Smooth muscle cell (in vitro differentiated cells): ENCODE measurements around the gene ADSS1. TPM values are rescaled to one million over a fixed set of nuclear protein-coding genes. Genes with fewer than 3 reads are reported as not detected.

Experiments
- DNase-seq: peaks from one replicate; lab custom pipeline; 2025; ENCODE audit not compliant: unreplicated experiment; lab: John Stamatoyannopoulos, UW
- H2AFZ ChIP-seq: fragments of 200-600 bp; sonication (generic); 2 replicates; pipeline ENCODE4 v1.6.0; 2016; ENCODE audit warnings: antibody characterized with exemption, low read depth, mild to moderate bottlenecking
- H3F3A ChIP-seq: fragments of 200-600 bp; sonication (generic); 2 replicates; pipeline ENCODE4 v1.6.0; 2017; ENCODE audit warnings: antibody characterized with exemption, low read depth
- H3K27ac ChIP-seq: fragments of 200-600 bp; sonication (generic); 2 replicates; pipeline ENCODE4 v1.5.1; 2016; ENCODE audit warnings: low read depth, mild to moderate bottlenecking
- H3K27me3 ChIP-seq: fragments of 200-600 bp; sonication (generic); 2 replicates; pipeline ENCODE4 v1.6.1; 2016; ENCODE audit warnings: low read depth, mild to moderate bottlenecking
- H3K36me3 ChIP-seq: fragments of 200-600 bp; sonication (generic); 2 replicates; pipeline ENCODE4 v1.5.1; 2016; ENCODE audit warnings: low read depth
- H3K4me1 ChIP-seq: fragments of 200-600 bp; sonication (generic); 2 replicates; pipeline ENCODE4 v1.5.1; 2016; ENCODE audit warnings: low read depth
- H3K4me2 ChIP-seq: fragments of 200-600 bp; sonication (generic); 2 replicates; pipeline ENCODE4 v1.6.0; 2016; ENCODE audit warnings: mild to moderate bottlenecking
- H3K4me3 ChIP-seq: fragments of 200-600 bp; sonication (generic); 2 replicates; pipeline ENCODE4 v1.5.1; 2016; ENCODE audit warnings: mild to moderate bottlenecking
- H3K79me2 ChIP-seq: fragments of 200-600 bp; sonication (generic); 2 replicates; pipeline ENCODE4 v1.6.0; 2016; ENCODE audit warnings: low read depth, mild to moderate bottlenecking
- H3K9ac ChIP-seq: fragments of 200-600 bp; sonication (generic); 2 replicates; pipeline ENCODE4 v1.6.0; 2016; ENCODE audit warnings: low read depth
- H3K9me3 ChIP-seq: fragments of 200-600 bp; sonication (generic); replicated peaks from 2 replicates; pipeline ENCODE4 v1.5.1; 2016; ENCODE audit warnings: low read depth
- H4K20me1 ChIP-seq: fragments of 200-600 bp; sonication (generic); 2 replicates; pipeline ENCODE4 v1.6.0; 2016; ENCODE audit warnings: low read depth
- WGBS: methylation state at CpG from one replicate; pipeline ENCODE4 v1.1.7; 2016; ENCODE audit warnings: low lambda C conversion rate; 5-methylcytosine and 5-hydroxymethylcytosine counted together
- polyA plus RNA-seq: library from polyadenylated mRNA; unstranded; fragments of >200 nt; fragmentation: Nextera tagmentation; extraction: Ambion mirVana; gene quantifications from 2 replicates; pipeline ENCODE4 v1.2.1, GENCODE V29; 2016
- total RNA-seq: library from RNA; depleted of rRNA; stranded (reverse); fragments of >200 nt; gene quantifications from 2 replicates; pipeline ENCODE4 v1.2.3, GENCODE V29; 2014
- TF ChIP-seq, protein P1 (sequence below): fragments of 200-600 bp; sonication (generic); IDR thresholded peaks from 2 replicates; pipeline ENCODE4 v1.5.1; 2017; ENCODE audit warnings: borderline replicate concordance, mild to moderate bottlenecking, antibody characterized with exemption; ENCODE audit not compliant: insufficient read depth, poor library complexity, severe bottlenecking

ADSS1 gene
- total and polyA plus RNA-seq, 2 experiments from 2014 or later, result 7.8 to 43.0 TPM

- Histone ChIP-seq H3K9ac (no peak overlapping the region), H3K4me2 (no peak overlapping the region), H4K20me1 (no peaks in the 10 kb centered on the region), H2AFZ (no peak overlapping the region), H3K27me3 (no peaks in the 10 kb centered on the region), H3K36me3 (no peaks in the 10 kb centered on the region), H3F3A (no peaks in the 10 kb centered on the region), H3K4me3 (no peak overlapping the region), H3K4me1 (no peaks in the 10 kb centered on the region), H3K9me3 (no peaks in the 10 kb centered on the region), H3K27ac (no peak overlapping the region), H3K79me2 (no peaks in the 10 kb centered on the region)
- TF ChIP-seq, protein P1, sequence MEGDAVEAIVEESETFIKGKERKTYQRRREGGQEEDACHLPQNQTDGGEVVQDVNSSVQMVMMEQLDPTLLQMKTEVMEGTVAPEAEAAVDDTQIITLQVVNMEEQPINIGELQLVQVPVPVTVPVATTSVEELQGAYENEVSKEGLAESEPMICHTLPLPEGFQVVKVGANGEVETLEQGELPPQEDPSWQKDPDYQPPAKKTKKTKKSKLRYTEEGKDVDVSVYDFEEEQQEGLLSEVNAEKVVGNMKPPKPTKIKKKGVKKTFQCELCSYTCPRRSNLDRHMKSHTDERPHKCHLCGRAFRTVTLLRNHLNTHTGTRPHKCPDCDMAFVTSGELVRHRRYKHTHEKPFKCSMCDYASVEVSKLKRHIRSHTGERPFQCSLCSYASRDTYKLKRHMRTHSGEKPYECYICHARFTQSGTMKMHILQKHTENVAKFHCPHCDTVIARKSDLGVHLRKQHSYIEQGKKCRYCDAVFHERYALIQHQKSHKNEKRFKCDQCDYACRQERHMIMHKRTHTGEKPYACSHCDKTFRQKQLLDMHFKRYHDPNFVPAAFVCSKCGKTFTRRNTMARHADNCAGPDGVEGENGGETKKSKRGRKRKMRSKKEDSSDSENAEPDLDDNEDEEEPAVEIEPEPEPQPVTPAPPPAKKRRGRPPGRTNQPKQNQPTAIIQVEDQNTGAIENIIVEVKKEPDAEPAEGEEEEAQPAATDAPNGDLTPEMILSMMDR, result no peak
- DNase-seq, result no peak
- 91% methylated on average over 18 of the region's 23 CpGs for WGBS
Measured at GRCh38 chr14:104741803-104742251, 17.8 kb downstream of the ADSS1 start.

- no peaks in the 10 kb centered on the region for H4K20me1 ChIP-seq
- no peaks in the 10 kb centered on the region for H3K9me3 ChIP-seq
- no peaks in the 10 kb centered on the region for H3K36me3 ChIP-seq
- H3F3A ChIP-seq, result no peaks in the 10 kb centered on the region
- no peak overlapping the region for H3K27ac ChIP-seq
- no peaks in the 10 kb centered on the region for H3K27me3 ChIP-seq
- H2AFZ ChIP-seq, result no peak overlapping the region
- no peaks in the 10 kb centered on the region for H3K4me1 ChIP-seq
- no peak for DNase-seq
- H3K79me2 ChIP-seq, result no peaks in the 10 kb centered on the region
- H3K4me2 ChIP-seq, result no peak overlapping the region
- 92% methylated on average over 32 of the region's 32 CpGs for WGBS
- H3K4me3 ChIP-seq, result no peak overlapping the region
- H3K9ac ChIP-seq, result no peak overlapping the region
- TF ChIP-seq, protein P1, result no peak
Measured at GRCh38 chr14:104742586-104743455, 18.8 kb downstream of the ADSS1 start.

DNA sequence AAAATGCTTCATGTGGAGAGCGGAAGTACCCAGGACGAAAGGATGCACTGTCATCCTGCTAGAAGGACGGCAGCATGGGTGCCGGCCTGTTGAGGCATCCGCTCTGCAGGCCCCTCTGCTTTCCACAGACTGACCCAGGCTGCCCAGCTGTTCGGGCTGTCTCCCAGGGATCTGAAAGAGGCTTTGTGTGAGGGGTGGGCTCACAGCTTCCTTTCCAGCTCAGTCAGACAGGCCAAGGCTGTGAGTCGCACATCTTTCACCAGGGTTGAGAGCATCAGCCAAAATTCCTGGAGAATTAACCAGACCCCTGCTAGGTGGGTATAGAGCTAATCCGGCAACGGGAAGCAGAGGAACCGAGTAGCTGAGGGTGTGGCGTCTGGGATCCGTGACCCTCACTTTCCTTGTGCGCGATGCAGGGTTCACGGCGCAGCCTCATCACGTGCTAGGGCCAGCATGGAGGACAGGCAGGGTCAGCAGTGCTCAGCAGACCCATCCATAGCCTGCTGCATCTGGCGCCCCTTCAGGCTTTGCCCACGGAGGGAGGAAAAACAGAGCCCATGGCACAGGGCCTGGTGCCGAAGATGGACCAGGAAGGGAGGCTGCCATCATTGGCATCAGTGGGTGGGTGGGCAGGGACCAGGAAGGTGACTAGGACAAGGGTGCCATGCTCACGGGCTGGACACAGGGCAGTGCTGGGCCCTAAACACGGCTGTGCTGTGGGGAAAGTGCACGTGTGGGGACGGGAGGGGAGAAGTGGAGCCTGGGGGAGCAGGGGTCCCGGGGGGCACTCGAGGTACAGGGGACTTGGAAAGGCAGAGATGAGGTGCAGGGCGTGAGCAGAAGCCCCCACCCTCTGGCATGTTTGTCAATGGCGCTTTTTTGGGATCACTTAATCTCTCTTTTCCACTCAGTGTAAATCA lies 19.7 kb downstream of the ADSS1 start:
- Histone ChIP-seq H3K27ac (no peak overlapping the region), H4K20me1 (no peaks in the 10 kb centered on the region), H3K27me3 (no peaks in the 10 kb centered on the region), H3K9ac (no peak overlapping the region), H3K4me3 (no peak overlapping the region), H3K4me2 (no peak overlapping the region), H3K9me3 (no peaks in the 10 kb centered on the region), H3K4me1 (no peaks in the 10 kb centered on the region), H3F3A (no peaks in the 10 kb centered on the region), H2AFZ (no peak overlapping the region), H3K79me2 (no peaks in the 10 kb centered on the region), H3K36me3 (no peaks in the 10 kb centered on the region)
- no peak for DNase-seq
- WGBS, result 85% methylated on average over 24 of the region's 28 CpGs
- TF ChIP-seq, protein P1, result no peak
